Stomach smooth muscle (tissue), 2 donors: ENCODE results near the gene TMEM229A.
"Not testable (repeated sequence)": the region's sequence is repeated elsewhere in the genome, so short reads cannot be mapped to it uniquely, and the experiment has no call there.

Experiments
- H3K27ac ChIP-seq: one replicate; pipeline ENCODE4 v1.7.0; 2013; ENCODE audit warnings: mild to moderate bottlenecking, low read length, inconsistent platforms
- H3K27me3 ChIP-seq, 2 donors: one replicate each; pipeline ENCODE4 v1.7.0; 2013; ENCODE audit warnings: low read length in 2 of 2; ENCODE audit not compliant: insufficient read depth in 2 of 2, control insufficient read depth in 1 of 2
- H3K36me3 ChIP-seq, 2 donors: one replicate each; pipeline ENCODE4 v1.7.0; 2013; ENCODE audit warnings: low read length in 2 of 2; ENCODE audit not compliant: control insufficient read depth in 2 of 2, insufficient read depth in 2 of 2
- H3K4me1 ChIP-seq: one replicate; pipeline ENCODE4 v1.7.0; 2013; ENCODE audit warnings: low read length; ENCODE audit not compliant: control insufficient read depth, insufficient read depth
- H3K4me3 ChIP-seq, 2 donors: one replicate each; pipeline ENCODE4 v1.7.0; 2013; ENCODE audit warnings: low read length in 2 of 2
- H3K9ac ChIP-seq, 2 donors: one replicate each; pipeline ENCODE4 v1.7.0; 2013; ENCODE audit warnings: low read length in 2 of 2, mild to moderate bottlenecking in 1 of 2
- H3K9me3 ChIP-seq, 2 donors: one replicate each; pipeline ENCODE4 v1.7.0; 2013; ENCODE audit warnings: low read length in 2 of 2; ENCODE audit not compliant: control insufficient read depth in 2 of 2
- donor health status: healthy.
- donor health status: Pancreatic carcinoma.

TMEM229A gene

DNA sequence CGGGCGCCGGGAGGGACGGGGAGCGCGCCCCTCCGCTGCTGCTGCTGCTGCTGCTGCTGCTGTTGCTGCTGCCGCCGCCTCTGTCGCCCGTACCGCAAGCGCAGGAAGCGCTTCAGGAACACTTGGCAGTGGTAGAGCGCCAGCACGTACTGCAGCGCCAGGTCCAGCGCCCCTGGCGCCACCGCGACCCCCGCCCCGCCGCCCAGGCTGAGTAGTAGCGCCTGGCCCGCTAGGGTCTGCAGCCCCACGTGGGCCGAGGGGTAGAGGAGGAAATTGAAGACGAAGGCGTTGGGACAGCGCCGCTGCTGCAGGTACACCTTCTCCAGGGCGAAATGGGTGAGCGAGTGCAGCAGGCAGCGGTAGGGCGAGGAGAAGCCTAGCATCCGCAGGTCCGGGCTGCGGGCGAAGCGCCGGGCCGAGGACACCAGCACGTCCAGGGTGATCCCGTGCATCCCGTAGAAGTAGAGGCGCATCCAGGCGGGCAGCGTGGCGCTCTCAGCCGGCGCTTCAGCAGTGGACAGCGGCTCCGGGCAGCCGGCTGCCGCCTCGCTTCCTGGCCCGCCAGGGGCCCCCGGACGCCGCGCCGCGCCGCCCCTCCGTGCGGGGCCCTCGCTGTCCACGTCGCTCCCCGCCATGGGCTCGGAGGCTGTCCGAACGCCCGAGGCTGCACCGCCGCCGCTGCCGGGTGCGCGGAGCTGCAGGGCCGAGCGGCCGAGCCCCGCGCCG lies at the start of gene TMEM229A:
Gene TMEM229A (minus strand): TSS at position 699 of the 726 bp plus-strand sequence. CDS start 64 bp downstream, at position 635.
- H3K9me3 ChIP-seq, result no peaks in the 10 kb centered on the region
- H3K36me3 ChIP-seq, result no peaks in the 10 kb centered on the region
- H3K27ac ChIP-seq, result no peak within 1 kb of the TSS
- H3K4me3 ChIP-seq, result peak within 1 kb of the TSS; percentile 57 to 71
- H3K27me3 ChIP-seq, result peaks cover 17 to 42% of the 10 kb centered on the region in 2 donors
- H3K4me1 ChIP-seq, result peaks cover 16% of the 10 kb centered on the region
- H3K9ac ChIP-seq, result no peak within 1 kb of the TSS

DNA sequence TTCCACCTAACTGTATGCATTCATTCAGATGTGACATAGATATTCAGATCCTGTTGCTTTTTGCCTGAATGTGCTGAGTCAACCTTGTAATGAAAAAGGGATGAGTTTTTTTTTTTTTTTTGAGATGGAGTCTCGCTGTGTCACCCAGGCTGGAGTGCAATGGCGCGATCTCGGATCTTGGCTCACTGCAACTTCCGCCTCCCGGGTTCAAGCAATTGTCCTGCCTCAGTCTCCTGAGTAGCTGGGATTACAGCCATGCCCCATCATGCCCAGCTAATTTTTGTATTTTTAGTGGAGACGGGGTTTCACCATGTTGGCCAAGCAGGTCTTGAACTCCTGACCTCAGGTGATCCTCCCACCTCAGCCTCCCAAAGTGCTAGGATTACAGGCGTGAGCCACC lies 49.4 kb upstream of the TMEM229A start:
- not testable (repeated sequence) for H3K27me3 ChIP-seq, H3K9me3 ChIP-seq, H3K4me1 ChIP-seq, H3K36me3 ChIP-seq, H3K4me3 ChIP-seq, H3K27ac ChIP-seq, H3K9ac ChIP-seq

DNA sequence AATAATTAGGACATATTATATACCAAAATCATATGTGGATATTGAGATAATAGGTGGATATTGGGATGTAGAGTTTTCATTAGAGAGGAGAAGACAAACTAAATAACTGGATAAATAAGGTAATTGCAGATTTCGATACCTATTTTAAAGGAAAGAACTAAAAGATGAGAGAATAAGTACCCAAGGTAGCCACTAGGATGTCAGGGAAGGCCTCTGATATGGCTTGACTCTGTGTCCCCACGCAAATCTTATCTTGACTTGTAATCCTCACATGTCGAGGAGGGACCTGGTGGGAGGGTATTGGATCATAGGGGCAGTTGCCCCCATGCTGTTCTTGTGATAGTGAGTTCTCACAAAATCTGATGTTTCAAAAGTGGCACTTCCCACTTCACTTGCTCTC lies 44.7 kb upstream of the TMEM229A start:
- no peak overlapping the region for H3K4me3 ChIP-seq
- H3K9me3 ChIP-seq, result no peaks in the 10 kb centered on the region
- no peak overlapping the region for H3K9ac ChIP-seq
- no peaks in the 10 kb centered on the region for H3K27me3 ChIP-seq
- H3K4me1 ChIP-seq, result no peaks in the 10 kb centered on the region
- no peaks in the 10 kb centered on the region for H3K36me3 ChIP-seq
- no peak overlapping the region for H3K27ac ChIP-seq

DNA sequence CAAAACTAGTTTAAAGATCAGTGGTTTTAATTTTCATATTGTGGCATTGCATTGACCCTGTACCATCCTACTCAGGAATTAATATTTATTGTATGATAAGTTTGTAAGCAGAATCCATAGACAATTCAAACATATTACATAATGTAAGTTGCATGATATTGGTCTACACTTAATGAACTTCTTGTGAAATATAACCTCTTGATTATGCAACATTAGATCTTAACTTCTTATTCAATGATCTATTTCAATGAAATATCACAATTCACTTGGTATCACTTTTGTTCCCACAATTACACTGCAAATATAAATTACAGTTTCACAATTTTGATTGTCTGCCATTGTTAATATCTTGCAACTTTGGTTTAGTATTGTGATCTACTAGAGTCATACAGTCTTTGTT lies 44.0 kb upstream of the TMEM229A start:
- H3K9ac ChIP-seq, result no peak overlapping the region
- H3K9me3 ChIP-seq, result no peaks in the 10 kb centered on the region
- H3K4me1 ChIP-seq, result no peaks in the 10 kb centered on the region

DNA sequence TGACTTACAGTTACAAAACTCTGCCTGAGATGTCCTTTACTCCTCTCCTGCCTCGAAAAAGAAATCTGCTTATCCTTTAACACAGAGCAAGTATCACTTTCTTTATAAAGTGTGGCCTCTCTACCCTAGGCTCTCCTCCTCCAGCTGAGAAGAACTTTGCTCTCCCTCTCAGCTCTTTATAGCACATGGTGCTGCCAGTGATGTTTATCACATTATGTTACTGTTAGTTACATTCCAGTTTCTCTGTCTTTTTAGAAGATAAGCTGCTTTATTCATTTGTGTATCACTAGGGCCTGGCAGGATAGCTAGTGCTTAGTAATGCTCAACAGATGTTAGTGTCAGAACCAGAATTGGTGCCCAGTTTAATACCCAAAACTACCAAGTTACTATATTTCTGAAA lies 41.1 kb upstream of the TMEM229A start:
- H3K27me3 ChIP-seq, result no peaks in the 10 kb centered on the region
- no peak overlapping the region for H3K27ac ChIP-seq
- no peak overlapping the region for H3K9ac ChIP-seq
- H3K4me1 ChIP-seq, result no peaks in the 10 kb centered on the region
- no peak overlapping the region for H3K4me3 ChIP-seq
- no peaks in the 10 kb centered on the region for H3K9me3 ChIP-seq
- no peaks in the 10 kb centered on the region for H3K36me3 ChIP-seq

More for the DNA sequence above, 44.0 kb upstream of the TMEM229A start:
- Histone ChIP-seq H3K36me3 (no peaks in the 10 kb centered on the region), H3K27ac (no peak overlapping the region), H3K4me3 (no peak overlapping the region), H3K27me3 (no peaks in the 10 kb centered on the region)

DNA sequence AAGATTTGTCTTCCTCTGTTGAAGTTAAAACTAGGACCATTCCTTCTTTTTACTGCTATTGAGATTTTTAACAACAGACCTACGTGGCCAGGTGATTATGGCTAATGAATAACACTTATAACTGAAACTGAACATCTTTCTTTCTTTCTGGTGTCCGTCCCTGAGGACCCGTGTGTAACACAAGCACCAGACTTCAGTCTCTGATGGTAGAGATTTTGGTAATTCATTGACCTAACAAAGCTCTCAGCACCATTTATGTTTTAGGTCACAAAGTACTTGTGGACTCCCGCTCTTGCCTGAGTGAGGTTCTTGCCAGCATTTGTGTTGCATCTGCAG lies 40.4 kb upstream of the TMEM229A start:
- Histone ChIP-seq H3K9ac (no peak overlapping the region), H3K27ac (no peak overlapping the region), H3K36me3 (no peaks in the 10 kb centered on the region), H3K9me3 (no peaks in the 10 kb centered on the region), H3K27me3 (no peaks in the 10 kb centered on the region), H3K4me1 (no peaks in the 10 kb centered on the region), H3K4me3 (no peak overlapping the region)

DNA sequence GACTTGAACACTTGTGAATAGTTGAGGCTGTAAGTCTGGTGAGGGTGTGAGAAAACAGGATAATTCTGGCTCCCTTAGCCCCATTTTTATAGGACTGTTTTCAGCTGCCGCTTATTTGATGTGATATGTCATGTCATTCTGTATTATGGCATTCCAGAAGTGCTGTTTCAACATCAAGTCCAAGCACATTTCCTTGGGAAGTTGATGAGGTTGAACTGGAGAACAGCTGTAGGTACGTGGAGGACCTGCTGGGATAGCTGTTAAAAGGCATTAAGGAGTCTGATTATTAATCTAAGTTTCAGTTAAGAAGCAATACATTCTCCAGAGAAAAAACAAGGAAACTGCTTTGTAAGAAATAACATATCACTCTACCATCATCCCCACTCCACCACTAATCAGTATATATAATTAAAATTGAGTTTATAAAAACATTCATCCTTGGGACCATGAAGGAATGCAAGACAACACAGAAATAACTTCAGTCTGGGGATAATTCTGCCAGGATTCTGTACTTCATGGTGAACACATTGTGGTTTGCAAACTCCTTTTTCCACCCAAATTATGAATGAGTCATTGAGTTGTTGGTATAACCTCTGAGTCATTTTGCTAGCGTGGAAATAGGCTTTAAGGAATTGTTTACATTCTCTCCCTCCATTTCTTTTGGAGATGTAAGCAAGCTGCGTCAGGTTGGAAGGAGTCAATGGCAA lies 39.9 kb upstream of the TMEM229A start:
- H3K27ac ChIP-seq, result no peak overlapping the region
- no peaks in the 10 kb centered on the region for H3K9me3 ChIP-seq
- H3K4me3 ChIP-seq, result no peak overlapping the region

DNA sequence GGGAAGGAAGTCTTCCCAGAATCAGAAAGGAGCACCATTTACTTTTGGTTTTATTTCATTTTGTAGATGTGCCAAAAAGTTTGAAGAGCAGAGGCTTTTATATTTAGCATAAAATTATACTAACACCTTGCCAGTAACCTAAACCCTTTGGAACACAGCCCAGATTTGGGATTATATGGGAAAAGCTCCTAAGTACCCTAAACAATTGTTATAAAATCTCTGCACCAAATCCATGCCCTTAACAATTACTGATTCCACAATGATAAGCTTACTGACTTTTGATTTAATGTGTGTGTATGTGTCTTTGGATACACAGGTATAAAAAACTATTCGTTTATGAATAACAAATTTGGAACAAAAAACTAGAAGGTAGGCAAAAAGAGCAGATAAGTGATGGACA lies 39.0 kb upstream of the TMEM229A start:
- H3K4me3 ChIP-seq, result no peak overlapping the region
- no peaks in the 10 kb centered on the region for H3K9me3 ChIP-seq
- H3K27ac ChIP-seq, result no peak overlapping the region
- no peaks in the 10 kb centered on the region for H3K4me1 ChIP-seq
- no peak overlapping the region for H3K9ac ChIP-seq
- no peaks in the 10 kb centered on the region for H3K27me3 ChIP-seq
- no peaks in the 10 kb centered on the region for H3K36me3 ChIP-seq

More for the DNA sequence above, 39.9 kb upstream of the TMEM229A start:
- Histone ChIP-seq H3K4me1 (no peaks in the 10 kb centered on the region), H3K36me3 (no peaks in the 10 kb centered on the region), H3K9ac (no peak overlapping the region), H3K27me3 (no peaks in the 10 kb centered on the region)

DNA sequence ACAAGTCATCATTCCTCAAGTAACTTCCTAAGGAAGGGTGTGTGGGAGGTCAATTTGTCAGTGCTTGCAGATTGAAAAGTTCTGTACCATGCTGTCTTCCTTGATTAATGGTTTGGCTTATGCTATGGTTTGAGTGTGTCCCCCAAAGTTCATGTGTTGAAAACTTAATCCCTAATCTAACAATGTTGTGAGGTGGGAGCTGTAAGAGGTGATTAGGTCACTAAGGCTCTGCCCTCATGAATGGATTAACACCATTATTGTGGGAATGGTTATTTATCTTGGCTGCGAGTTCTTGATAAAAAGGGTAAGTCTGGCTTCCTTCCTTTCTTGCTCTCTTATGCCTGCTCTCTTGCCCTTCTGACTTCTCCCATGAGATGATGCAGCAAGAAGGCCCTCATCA lies 29.3 kb upstream of the TMEM229A start:
- Histone ChIP-seq H3K4me1 (no peaks in the 10 kb centered on the region), H3K27ac (no peak overlapping the region), H3K27me3 (no peaks in the 10 kb centered on the region), H3K36me3 (no peaks in the 10 kb centered on the region), H3K4me3 (no peak overlapping the region), H3K9me3 (no peaks in the 10 kb centered on the region), H3K9ac (no peak overlapping the region)

DNA sequence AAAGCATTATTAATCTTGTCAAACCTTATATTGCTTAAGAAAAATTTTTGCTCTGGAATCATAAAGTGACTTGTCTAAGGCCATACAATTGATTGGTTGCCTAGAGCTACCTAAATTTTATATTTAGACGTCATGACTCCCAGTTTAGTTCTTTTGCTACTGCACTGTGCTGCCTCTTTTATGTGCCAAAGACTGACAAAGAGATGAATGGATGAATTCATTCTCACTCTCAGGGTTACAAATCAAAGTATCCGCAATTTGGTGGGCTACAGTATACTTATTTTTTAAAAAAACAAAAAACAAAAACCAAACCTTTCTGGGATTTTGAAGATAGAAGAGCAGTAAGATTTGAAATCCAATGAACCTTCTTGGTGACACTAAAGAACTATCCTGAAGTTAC lies 27.7 kb upstream of the TMEM229A start:
- H3K27me3 ChIP-seq, result no peaks in the 10 kb centered on the region
- no peak overlapping the region for H3K9ac ChIP-seq
- H3K36me3 ChIP-seq, result no peaks in the 10 kb centered on the region
- H3K4me3 ChIP-seq, result no peak overlapping the region
- H3K9me3 ChIP-seq, result no peaks in the 10 kb centered on the region
- H3K27ac ChIP-seq, result no peak overlapping the region
- H3K4me1 ChIP-seq, result no peaks in the 10 kb centered on the region

DNA sequence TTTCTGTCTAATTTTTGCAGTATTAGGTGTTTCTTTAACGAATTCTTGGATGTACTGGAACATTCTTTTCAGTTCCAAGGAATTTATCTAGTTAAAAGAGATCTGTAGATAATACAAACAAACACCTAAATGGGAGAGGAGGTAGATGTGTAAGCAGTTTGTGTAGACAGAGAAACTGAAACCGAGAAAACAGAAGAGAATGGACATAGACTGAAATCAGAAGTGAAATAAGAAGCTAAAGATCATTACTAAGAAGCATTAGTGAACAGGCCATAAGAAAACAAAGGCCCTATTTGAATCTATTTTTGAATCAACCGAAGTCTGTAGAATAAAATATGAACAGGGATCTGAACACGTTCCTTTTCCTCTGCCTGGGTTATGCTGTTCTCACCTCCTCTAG lies 26.5 kb upstream of the TMEM229A start:
- no peaks in the 10 kb centered on the region for H3K9me3 ChIP-seq
- no peaks in the 10 kb centered on the region for H3K4me1 ChIP-seq
- no peaks in the 10 kb centered on the region for H3K27me3 ChIP-seq
- no peaks in the 10 kb centered on the region for H3K36me3 ChIP-seq
- no peak overlapping the region for H3K27ac ChIP-seq
- H3K4me3 ChIP-seq, result no peak overlapping the region
- no peak overlapping the region for H3K9ac ChIP-seq
